Head of caudate nucleus (tissue), 42 donors: ENCODE measurements around the gene UBE2U.
A peak's percentile ranks its signal among the peaks of the same experiment; 100 is the strongest.
"Not testable (repeated sequence)": the region's sequence is repeated elsewhere in the genome, so short reads cannot be mapped to it uniquely, and the experiment has no call there.

Source experiments
- DNase-seq, 42 donors: peaks; one replicate each; pipeline versions ENCODE4 v3.0.0 to v3.0.0-alpha.2; 2020 to 2021; ENCODE audit warnings: mixed read lengths in 7 of 42
- intact Hi-C: fragments of 100-400 bp; cut with DNase I; formaldehyde crosslinking; loops from one replicate; pipeline ENCODE4 v1.15.0; 2022

The UBE2U gene

GRCh38 chr1:64186138-64186897 is 17.1 kb upstream of the UBE2U start:
- intact Hi-C loops, result no loop called here
- no peak for DNase-seq

GRCh38 chr1:64186898-64187280 is 16.5 kb upstream of the UBE2U start:
- intact Hi-C loops, result no loop called here
- DNase-seq, result no peak

GRCh38 chr1:64187646-64188045 is 15.8 kb upstream of the UBE2U start:
- intact Hi-C loops, result no loop called here
- no peak for DNase-seq

GRCh38 chr1:64192290-64192689 is 11.1 kb upstream of the UBE2U start:
- no peak for DNase-seq

GRCh38 chr1:64194168-64195080 is 9.0 kb upstream of the UBE2U start:
- peak in 8 of 42 donors; percentile 13 to 65 (median 30) for DNase-seq
- intact Hi-C loops, result no loop called here

More at GRCh38 chr1:64192290-64192689, 11.1 kb upstream of the UBE2U start:
- intact Hi-C loops, result no loop called here

GRCh38 chr1:64195081-64195395 is 8.4 kb upstream of the UBE2U start:
- no peak for DNase-seq
- intact Hi-C loops, result no loop called here

- intact Hi-C loops, result no loop called here
- DNase-seq, result peak in 30 of 42 donors; percentile 9 to 63 (median 38)
These were observed 7.2 kb upstream of the UBE2U start for GRCh38 chr1:64196074-64196870.

GRCh38 chr1:64197076-64197475 is 6.3 kb upstream of the UBE2U start:
- DNase-seq, result no peak
- intact Hi-C loops, result no loop called here

- no peak for DNase-seq
- intact Hi-C loops, result no loop called here
These were observed 4.3 kb upstream of the UBE2U start for GRCh38 chr1:64199154-64199553.

GRCh38 chr1:64200064-64200463 is 3.4 kb upstream of the UBE2U start:
- intact Hi-C loops, result no loop called here
- DNase-seq, result no peak

GRCh38 chr1:64209221-64209620 is 5.8 kb downstream of the UBE2U start:
- no peak for DNase-seq
- intact Hi-C loops, result no loop called here

- no peak for DNase-seq
- intact Hi-C loops, result no loop called here
These were observed 8.6 kb downstream of the UBE2U start for GRCh38 chr1:64212031-64212430.

- no peak for DNase-seq
- intact Hi-C loops, result no loop called here
These were observed 12.2 kb downstream of the UBE2U start for GRCh38 chr1:64215576-64215975.

- no peak for DNase-seq
- intact Hi-C loops, result no loop called here
These were observed 16.8 kb downstream of the UBE2U start for GRCh38 chr1:64220241-64220640.

- no peak for DNase-seq
- intact Hi-C loops, result no loop called here
These were observed 20.1 kb downstream of the UBE2U start for GRCh38 chr1:64223329-64224151.

GRCh38 chr1:64224236-64224635 is 20.8 kb downstream of the UBE2U start:
- DNase-seq, intact Hi-C loops: not testable (repeated sequence)

- intact Hi-C loops, result no loop called here
- no peak for DNase-seq
These were observed 24.9 kb downstream of the UBE2U start for GRCh38 chr1:64228167-64228957.

GRCh38 chr1:64229307-64229706 is 25.9 kb downstream of the UBE2U start:
- intact Hi-C loops, result no loop called here
- DNase-seq, result no peak
